ENCODE data around the gene TMTC1.
"Not testable (repeated sequence)": the region's sequence is repeated elsewhere in the genome, so short reads cannot be mapped to it uniquely, and the experiment has no call there.

Gene TMTC1

GRCh38 chr12:29656762-29657538 is 126.8 kb downstream of the TMTC1 start:
- no peak for DNase-seq

GRCh38 chr12:29655861-29656260 is 127.9 kb downstream of the TMTC1 start:
- no peak for DNase-seq

- no peak for DNase-seq
Observed at GRCh38 chr12:29653286-29653685, 130.5 kb downstream of the TMTC1 start.

- no peak for DNase-seq
Observed at GRCh38 chr12:29650371-29650770, 133.4 kb downstream of the TMTC1 start.

- no peak for DNase-seq
Observed at GRCh38 chr12:29649722-29650121, 134.0 kb downstream of the TMTC1 start.

GRCh38 chr12:29644536-29645162 is 139.1 kb downstream of the TMTC1 start:
- no peak for DNase-seq

- peak; percentile 70 for DNase-seq
Observed at GRCh38 chr12:29640589-29641345, 143.0 kb downstream of the TMTC1 start.

GRCh38 chr12:29639893-29640495 is 143.7 kb downstream of the TMTC1 start:
- DNase-seq: no peak

- DNase-seq: no peak
Observed at GRCh38 chr12:29638528-29638927, 145.2 kb downstream of the TMTC1 start.

- no peak for DNase-seq
Observed at GRCh38 chr12:29634057-29634456, 149.7 kb downstream of the TMTC1 start.

- not testable (repeated sequence) for DNase-seq
Observed at GRCh38 chr12:29630164-29630563, 153.6 kb downstream of the TMTC1 start.

- DNase-seq: no peak
Observed at GRCh38 chr12:29627221-29627620, 156.5 kb downstream of the TMTC1 start.

GRCh38 chr12:29625359-29625953 is 158.3 kb downstream of the TMTC1 start:
- DNase-seq: no peak

GRCh38 chr12:29622251-29622650 is 161.5 kb downstream of the TMTC1 start:
- no peak for DNase-seq

- no peak for DNase-seq
Observed at GRCh38 chr12:29620030-29620429, 163.7 kb downstream of the TMTC1 start.

- no peak for DNase-seq
Observed at GRCh38 chr12:29617407-29617803, 166.3 kb downstream of the TMTC1 start.

GRCh38 chr12:29616664-29617406 is 166.9 kb downstream of the TMTC1 start:
- no peak for DNase-seq

- DNase-seq: no peak
Observed at GRCh38 chr12:29614694-29615325, 168.9 kb downstream of the TMTC1 start.

- no peak for DNase-seq
Observed at GRCh38 chr12:29612912-29613311, 170.8 kb downstream of the TMTC1 start.

GRCh38 chr12:29611906-29612305 is 171.8 kb downstream of the TMTC1 start:
- no peak for DNase-seq

- DNase-seq: no peak
Observed at GRCh38 chr12:29610473-29611170, 173.1 kb downstream of the TMTC1 start.
